PC-9 (cell line): Measurements from ENCODE around the gene SRGAP3.

ENCODE experiments used
- EZH2 ChIP-seq: fragments of 200-600 bp; sonication (generic); IDR thresholded peaks from 2 replicates; pipeline ENCODE4 v1.8.0; 2017; ENCODE audit warnings: antibody characterized with exemption, low read depth
- TF ChIP-seq, protein P1 (sequence below): fragments of 200-600 bp; sonication (generic); conservative IDR thresholded peaks from 2 replicates; pipeline ENCODE4 v1.6.1; 2017; ENCODE audit warnings: mixed run types, antibody characterized with exemption, mild to moderate bottlenecking, moderate library complexity

DNA sequence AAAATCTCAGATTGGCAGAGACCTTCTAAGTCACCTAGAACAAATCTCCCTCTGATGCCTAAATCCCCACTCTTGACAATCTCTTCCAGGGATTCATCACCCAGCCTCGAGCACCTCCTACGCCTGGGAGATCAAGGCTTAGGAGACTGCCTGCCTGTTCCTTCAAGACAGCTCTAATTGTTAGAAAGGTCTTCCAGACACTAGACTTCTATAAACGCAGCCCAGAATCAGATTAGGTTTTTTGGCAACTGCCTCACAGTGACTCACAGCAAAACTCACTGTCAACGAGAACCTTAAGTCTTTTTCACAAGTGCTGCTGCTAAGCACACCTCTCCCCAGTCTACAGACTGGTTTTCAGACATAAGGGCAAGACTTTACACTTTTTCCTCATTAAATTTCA, 23.1 kb downstream of the SRGAP3 start:
- TF ChIP-seq, protein P1, sequence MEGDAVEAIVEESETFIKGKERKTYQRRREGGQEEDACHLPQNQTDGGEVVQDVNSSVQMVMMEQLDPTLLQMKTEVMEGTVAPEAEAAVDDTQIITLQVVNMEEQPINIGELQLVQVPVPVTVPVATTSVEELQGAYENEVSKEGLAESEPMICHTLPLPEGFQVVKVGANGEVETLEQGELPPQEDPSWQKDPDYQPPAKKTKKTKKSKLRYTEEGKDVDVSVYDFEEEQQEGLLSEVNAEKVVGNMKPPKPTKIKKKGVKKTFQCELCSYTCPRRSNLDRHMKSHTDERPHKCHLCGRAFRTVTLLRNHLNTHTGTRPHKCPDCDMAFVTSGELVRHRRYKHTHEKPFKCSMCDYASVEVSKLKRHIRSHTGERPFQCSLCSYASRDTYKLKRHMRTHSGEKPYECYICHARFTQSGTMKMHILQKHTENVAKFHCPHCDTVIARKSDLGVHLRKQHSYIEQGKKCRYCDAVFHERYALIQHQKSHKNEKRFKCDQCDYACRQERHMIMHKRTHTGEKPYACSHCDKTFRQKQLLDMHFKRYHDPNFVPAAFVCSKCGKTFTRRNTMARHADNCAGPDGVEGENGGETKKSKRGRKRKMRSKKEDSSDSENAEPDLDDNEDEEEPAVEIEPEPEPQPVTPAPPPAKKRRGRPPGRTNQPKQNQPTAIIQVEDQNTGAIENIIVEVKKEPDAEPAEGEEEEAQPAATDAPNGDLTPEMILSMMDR, result no peak
- TF ChIP-seq EZH2, result no peak
